Vagina (tissue), 2 donors: Measurements from ENCODE around the gene C1orf115.

Source experiments
- POLR2A ChIP-seq, 2 donors: fragments of 450-650 bp; IDR thresholded peaks; one replicate each; pipeline ENCODE4 v1.6.1; 2017; ENCODE audit warnings: antibody characterized with exemption in 2 of 2, mild to moderate bottlenecking in 2 of 2, moderate library complexity in 2 of 2
- POLR2AphosphoS5 ChIP-seq, 2 donors: sonication (generic); formaldehyde crosslinking; IDR thresholded peaks; one replicate each; pipeline ENCODE4 v1.9.0; 2017; ENCODE audit warnings: antibody characterized with exemption in 2 of 2, mild to moderate bottlenecking in 2 of 2, low read depth in 1 of 2; ENCODE audit not compliant: insufficient read depth in 1 of 2
- TF ChIP-seq, protein P1 (sequence below), 3 experiments: fragments of 450-650 bp in 2 of 3; fragments of 200-600 bp in 1 of 3; sonication (generic) in 1 of 3; IDR thresholded peaks; one replicate each; pipeline ENCODE4 v1.5.1; 2017 to 2019; ENCODE audit warnings: antibody characterized with exemption in 3 of 3, mild to moderate bottlenecking in 2 of 3, moderate library complexity in 2 of 3

GRCh38 chr1:220642285-220642684, 47.9 kb upstream of the C1orf115 start:
- TF ChIP-seq, protein P1, sequence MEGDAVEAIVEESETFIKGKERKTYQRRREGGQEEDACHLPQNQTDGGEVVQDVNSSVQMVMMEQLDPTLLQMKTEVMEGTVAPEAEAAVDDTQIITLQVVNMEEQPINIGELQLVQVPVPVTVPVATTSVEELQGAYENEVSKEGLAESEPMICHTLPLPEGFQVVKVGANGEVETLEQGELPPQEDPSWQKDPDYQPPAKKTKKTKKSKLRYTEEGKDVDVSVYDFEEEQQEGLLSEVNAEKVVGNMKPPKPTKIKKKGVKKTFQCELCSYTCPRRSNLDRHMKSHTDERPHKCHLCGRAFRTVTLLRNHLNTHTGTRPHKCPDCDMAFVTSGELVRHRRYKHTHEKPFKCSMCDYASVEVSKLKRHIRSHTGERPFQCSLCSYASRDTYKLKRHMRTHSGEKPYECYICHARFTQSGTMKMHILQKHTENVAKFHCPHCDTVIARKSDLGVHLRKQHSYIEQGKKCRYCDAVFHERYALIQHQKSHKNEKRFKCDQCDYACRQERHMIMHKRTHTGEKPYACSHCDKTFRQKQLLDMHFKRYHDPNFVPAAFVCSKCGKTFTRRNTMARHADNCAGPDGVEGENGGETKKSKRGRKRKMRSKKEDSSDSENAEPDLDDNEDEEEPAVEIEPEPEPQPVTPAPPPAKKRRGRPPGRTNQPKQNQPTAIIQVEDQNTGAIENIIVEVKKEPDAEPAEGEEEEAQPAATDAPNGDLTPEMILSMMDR (IDR thresholded peaks at IDR 0.05) = no peak
- TF ChIP-seq POLR2A (IDR thresholded peaks at IDR 0.05) (no peak), POLR2AphosphoS5 (IDR thresholded peaks at IDR 0.05; ENCODE audit: insufficient read depth in 1 of 2, low read depth in 1 of 2) (no peak)
